Kidney (tissue), 14 donors: ENCODE results near the gene EPRS1. TPM values are rescaled to one million over a fixed set of nuclear protein-coding genes. Genes with fewer than 3 reads are reported as not detected.

ENCODE experiments used
- DNase-seq, 5 donors: peaks; one replicate each; pipeline ENCODE4 v3.0.0-alpha.2; 2013 to 2020
- FAIRE-seq: peaks from 2 replicates; lab custom pipeline; 2012; peaks lifted over from hg19 to GRCh38; lab: Jason Lieb, UNC
- H3K27ac ChIP-seq, 2 donors: one replicate each; pipeline ENCODE4 v1.7.0; 2013; ENCODE audit warnings: low read depth in 2 of 2, low read length in 2 of 2, inconsistent platforms in 1 of 2
- H3K27me3 ChIP-seq: one replicate; pipeline ENCODE4 v1.7.1; 2013; ENCODE audit warnings: low read length, inconsistent platforms; ENCODE audit not compliant: control insufficient read depth, insufficient read depth
- H3K36me3 ChIP-seq, 3 donors: one replicate each; pipeline versions ENCODE4 v1.7.0 to v1.7.1; 2013; ENCODE audit warnings: low read length in 3 of 3, control low read depth in 1 of 3, inconsistent platforms in 1 of 3; ENCODE audit not compliant: insufficient read depth in 3 of 3, control insufficient read depth in 2 of 3
- H3K4me1 ChIP-seq, 3 donors: one replicate each; pipeline versions ENCODE4 v1.7.0 to v1.7.1; 2013; ENCODE audit warnings: low read length in 3 of 3, inconsistent platforms in 1 of 3, low read depth in 1 of 3; ENCODE audit not compliant: control insufficient read depth in 2 of 3, insufficient read depth in 2 of 3
- H3K4me3 ChIP-seq, 3 donors: one replicate each; pipeline versions ENCODE4 v1.7.0 to v1.8.1; 2013; ENCODE audit warnings: low read length in 3 of 3, control low read depth in 1 of 3, inconsistent platforms in 1 of 3
- H3K9ac ChIP-seq, 3 donors: one replicate each; pipeline versions ENCODE4 v1.7.0 to v1.7.1; 2013; ENCODE audit warnings: low read length in 3 of 3, control low read depth in 1 of 3, inconsistent platforms in 1 of 3
- H3K9me3 ChIP-seq, 3 donors: one replicate each; pipeline versions ENCODE4 v1.7.0 to v1.7.1; 2013; ENCODE audit warnings: low read length in 3 of 3, control low read depth in 1 of 3, inconsistent platforms in 1 of 3; ENCODE audit not compliant: control insufficient read depth in 2 of 3, insufficient read depth in 1 of 3
- intact Hi-C: fragments of 100-400 bp; cut with DNase I; formaldehyde crosslinking; loops from one replicate; pipeline ENCODE4 v1.11.1; 2022
- polyA plus RNA-seq: library from polyadenylated mRNA; stranded (reverse); fragments of 350-450 nt; fragmentation: Illumina TruSeq; extraction: RNeasy Lipid Tissue Mini Kit (QIAGEN cat#74804); gene quantifications from one replicate; pipeline ENCODE4 v1.2.3, GENCODE V29; 2014; ENCODE audit warnings: low read depth, low replicate concordance; ENCODE audit not compliant: insufficient read depth
- total RNA-seq: library from RNA; stranded (reverse); fragmentation: NEBNext Ultra II Directional; extraction: Animal tissue kit (Norgen Biotek cat#: 25700); gene quantifications from one replicate; pipeline ENCODE4 v1.2.1, GENCODE V29; 2021
- TF ChIP-seq, protein P1 (sequence below): IDR thresholded peaks from 3 replicates; pipeline ENCODE4 v1.5.1; 2012; ENCODE audit warnings: mild to moderate bottlenecking, moderate library complexity, borderline replicate concordance; ENCODE audit not compliant: insufficient read depth; ENCODE audit errors: extremely low read depth
- donor health status: control.
- donor health status: control.
- donor health status: control.
- donor health status: control.
- donor health status: control.
- donor health status: DM: yes; HTN: yes; CAD: no.
- donor health status: Normal renal cell carcinoma (clear cell type).

EPRS1 gene
- total and polyA plus RNA-seq, 2 donors from 2014 or later, result 63.1 to 88.7 TPM

DNA sequence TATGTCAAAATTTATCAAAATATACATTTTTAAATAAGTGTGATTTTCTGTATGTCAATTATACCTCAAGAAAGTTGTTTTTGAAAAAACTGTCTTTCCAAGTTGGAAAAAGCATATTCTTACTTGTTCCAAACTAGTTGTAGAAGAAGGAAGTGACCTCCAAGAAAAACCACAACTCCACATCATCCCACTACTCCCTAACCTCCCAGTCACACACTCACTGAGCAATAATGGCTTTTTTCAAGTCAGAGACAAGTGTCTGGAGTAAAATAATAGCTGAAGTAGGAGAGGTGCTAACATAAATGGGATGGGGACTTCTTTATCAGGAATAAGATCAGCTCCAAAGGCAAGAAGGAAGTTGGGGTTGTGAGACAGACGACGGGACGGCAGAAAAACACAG is 13.4 kb downstream of the EPRS1 start:
- Histone ChIP-seq H3K36me3 (peaks cover 3 to 35% (median 12%) of the 10 kb centered on the region in 3 donors), H3K9me3 (no peaks in the 10 kb centered on the region), H3K4me3 (no peak overlapping the region), H3K27ac (no peak overlapping the region), H3K4me1 (no peaks in the 10 kb centered on the region), H3K27me3 (no peaks in the 10 kb centered on the region), H3K9ac (no peak overlapping the region)
- TF ChIP-seq, protein P1, sequence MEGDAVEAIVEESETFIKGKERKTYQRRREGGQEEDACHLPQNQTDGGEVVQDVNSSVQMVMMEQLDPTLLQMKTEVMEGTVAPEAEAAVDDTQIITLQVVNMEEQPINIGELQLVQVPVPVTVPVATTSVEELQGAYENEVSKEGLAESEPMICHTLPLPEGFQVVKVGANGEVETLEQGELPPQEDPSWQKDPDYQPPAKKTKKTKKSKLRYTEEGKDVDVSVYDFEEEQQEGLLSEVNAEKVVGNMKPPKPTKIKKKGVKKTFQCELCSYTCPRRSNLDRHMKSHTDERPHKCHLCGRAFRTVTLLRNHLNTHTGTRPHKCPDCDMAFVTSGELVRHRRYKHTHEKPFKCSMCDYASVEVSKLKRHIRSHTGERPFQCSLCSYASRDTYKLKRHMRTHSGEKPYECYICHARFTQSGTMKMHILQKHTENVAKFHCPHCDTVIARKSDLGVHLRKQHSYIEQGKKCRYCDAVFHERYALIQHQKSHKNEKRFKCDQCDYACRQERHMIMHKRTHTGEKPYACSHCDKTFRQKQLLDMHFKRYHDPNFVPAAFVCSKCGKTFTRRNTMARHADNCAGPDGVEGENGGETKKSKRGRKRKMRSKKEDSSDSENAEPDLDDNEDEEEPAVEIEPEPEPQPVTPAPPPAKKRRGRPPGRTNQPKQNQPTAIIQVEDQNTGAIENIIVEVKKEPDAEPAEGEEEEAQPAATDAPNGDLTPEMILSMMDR, result no peak
- DNase-seq (no peak), FAIRE-seq (no peak)
- intact Hi-C loops, result no loop called here

DNA sequence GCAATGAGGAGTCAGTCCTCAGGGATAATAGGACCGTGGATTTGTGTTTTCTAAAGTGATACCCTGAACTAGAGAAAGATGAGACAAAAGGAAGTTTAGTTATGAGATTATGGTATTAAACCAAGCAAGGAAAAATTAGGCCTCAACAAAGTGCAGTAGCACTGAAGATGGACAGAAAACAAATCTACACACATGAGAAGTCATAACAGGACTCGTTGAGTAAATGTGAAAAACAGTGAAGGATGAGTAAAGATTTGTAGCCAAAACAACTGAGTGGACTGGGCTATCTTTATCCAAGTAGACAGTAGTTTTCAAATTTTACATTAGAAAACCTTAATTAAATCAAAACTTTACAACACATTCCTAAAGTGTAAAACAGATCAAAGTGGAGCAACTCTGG is 15.0 kb downstream of the EPRS1 start:
- FAIRE-seq (no peak), DNase-seq (no peak)
- intact Hi-C loops, result no loop called here
- Histone ChIP-seq H3K27ac (no peak overlapping the region), H3K4me3 (no peak overlapping the region), H3K36me3 (peaks cover 3 to 37% (median 12%) of the 10 kb centered on the region in 3 donors), H3K27me3 (no peaks in the 10 kb centered on the region), H3K9me3 (no peaks in the 10 kb centered on the region), H3K4me1 (no peaks in the 10 kb centered on the region), H3K9ac (no peak overlapping the region)
- TF ChIP-seq, protein P1, result no peak

DNA sequence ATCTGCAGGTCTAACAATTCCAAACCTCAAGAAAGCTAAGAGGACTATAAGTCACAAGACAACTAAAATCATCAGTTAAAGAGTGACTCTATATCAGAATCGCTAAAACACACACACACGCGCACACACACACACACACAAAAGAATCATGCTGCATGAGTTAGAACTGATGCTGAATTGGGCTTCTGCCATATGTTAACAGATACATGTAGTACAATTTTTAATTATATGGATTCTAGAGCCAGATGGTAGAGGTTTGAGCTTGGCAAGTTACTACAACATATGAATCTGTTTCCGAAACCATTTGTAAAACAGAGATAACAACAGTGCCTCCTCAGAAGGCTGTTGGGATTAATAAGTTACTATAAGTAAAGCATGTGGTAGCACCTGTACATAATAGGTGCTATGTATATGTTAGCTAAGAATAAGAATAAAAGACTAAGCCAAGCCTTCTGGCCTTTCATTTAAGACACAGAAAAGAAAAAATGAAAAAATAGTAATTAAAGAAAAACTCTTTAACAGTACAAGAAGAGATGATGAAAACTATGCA is 17.9 kb downstream of the EPRS1 start:
- H3K4me1 ChIP-seq, result no peaks in the 10 kb centered on the region
- no peak overlapping the region for H3K27ac ChIP-seq
- no peaks in the 10 kb centered on the region for H3K9me3 ChIP-seq
- DNase-seq (no peak), FAIRE-seq (no peak)
- H3K36me3 ChIP-seq, result peaks cover 8 to 29% (median 15%) of the 10 kb centered on the region in 3 donors
- TF ChIP-seq, protein P1, result no peak
- H3K4me3 ChIP-seq, result no peak overlapping the region
- H3K27me3 ChIP-seq, result no peaks in the 10 kb centered on the region
- H3K9ac ChIP-seq, result no peak overlapping the region
- intact Hi-C loops, result no loop called here

DNA sequence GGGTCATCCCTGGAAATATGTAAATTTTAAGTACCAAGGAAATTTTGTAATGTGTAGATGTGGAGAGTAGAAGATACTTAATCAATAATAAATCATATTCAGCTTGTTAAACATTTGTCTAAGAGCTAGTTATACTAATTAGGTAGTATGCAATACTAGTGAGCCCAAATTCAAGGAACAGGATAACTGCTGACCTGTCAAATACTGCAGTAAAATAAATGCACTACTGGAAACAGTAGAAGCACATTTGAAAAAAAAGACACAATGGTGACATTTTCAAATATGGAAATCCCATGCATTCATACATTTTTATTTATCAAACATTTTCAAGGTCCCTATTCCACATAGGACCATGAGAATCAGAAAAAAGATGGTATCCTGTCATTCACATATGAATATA is 27.2 kb downstream of the EPRS1 start:
- DNase-seq (no peak), FAIRE-seq (no peak)
- Histone ChIP-seq H3K9ac (no peak overlapping the region), H3K27ac (no peak overlapping the region), H3K4me1 (no peaks in the 10 kb centered on the region), H3K36me3 (peaks cover 7 to 40% (median 14%) of the 10 kb centered on the region in 3 donors), H3K4me3 (no peak overlapping the region), H3K27me3 (no peaks in the 10 kb centered on the region), H3K9me3 (no peaks in the 10 kb centered on the region)
- intact Hi-C loops, result no loop called here
- TF ChIP-seq, protein P1, result no peak
